Hair follicular keratinocyte (primary cell): Measurements from ENCODE around the gene SF1. TPM values are rescaled to one million over a fixed set of nuclear protein-coding genes. Genes with fewer than 3 reads are reported as not detected.

Experiments
- total RNA-seq: library from RNA; depleted of rRNA; stranded (reverse); fragments of >200 nt; gene quantifications from 2 replicates; pipeline ENCODE4 v1.2.3, GENCODE V29; 2015

Gene SF1
- 89.7 and 155 TPM in 2 replicates for total RNA-seq

GRCh38 chr11:64778473-64779298, at the start of gene SF1:
Gene SF1 (minus strand): TSS chr11:64778542. CDS start chr11:64778392, 150 bp downstream.

DNA sequence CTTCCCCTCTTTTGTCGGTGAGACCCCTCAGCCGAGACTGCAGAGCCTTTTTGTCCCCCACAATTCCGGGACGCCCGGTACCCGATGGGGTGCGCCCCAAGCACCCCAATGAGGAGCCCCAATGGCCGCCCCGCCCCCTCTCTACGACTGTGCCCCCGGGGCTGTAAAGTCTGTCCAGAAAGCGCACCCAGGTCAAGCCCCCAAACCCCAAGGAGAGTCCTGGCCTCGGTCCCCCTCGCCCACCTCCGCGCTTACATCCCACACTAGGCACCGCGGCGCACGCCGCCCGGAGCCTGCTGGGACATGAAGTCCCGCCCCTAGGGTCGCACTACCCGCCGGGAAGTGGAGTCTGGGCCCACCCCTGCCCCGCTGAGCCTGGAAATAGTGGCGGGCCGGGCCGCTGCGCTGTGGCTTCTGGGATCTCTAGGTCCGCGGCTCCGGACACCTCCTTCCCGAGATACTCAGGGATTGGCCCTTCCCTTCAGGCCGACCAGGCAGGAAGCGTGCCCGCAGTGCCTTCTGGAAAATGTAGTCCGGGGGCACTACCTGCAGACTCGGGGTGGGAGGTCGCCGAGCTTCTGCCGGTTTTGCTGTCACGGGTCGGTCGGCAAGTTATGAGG, 32.0 kb upstream of the SF1 start, which contains the start of gene MEN1:
TSS of gene MEN1 (minus strand) at position 281 of the 620 bp plus-strand sequence. CDS start 442 bp downstream, outside the sequence.

GRCh38 chr11:64803158-64803845, 25.0 kb upstream of the SF1 start, which contains the start of gene MAP4K2:
Gene MAP4K2 (minus strand): TSS chr11:64803214. CDS start chr11:64803149, 65 bp downstream.

DNA sequence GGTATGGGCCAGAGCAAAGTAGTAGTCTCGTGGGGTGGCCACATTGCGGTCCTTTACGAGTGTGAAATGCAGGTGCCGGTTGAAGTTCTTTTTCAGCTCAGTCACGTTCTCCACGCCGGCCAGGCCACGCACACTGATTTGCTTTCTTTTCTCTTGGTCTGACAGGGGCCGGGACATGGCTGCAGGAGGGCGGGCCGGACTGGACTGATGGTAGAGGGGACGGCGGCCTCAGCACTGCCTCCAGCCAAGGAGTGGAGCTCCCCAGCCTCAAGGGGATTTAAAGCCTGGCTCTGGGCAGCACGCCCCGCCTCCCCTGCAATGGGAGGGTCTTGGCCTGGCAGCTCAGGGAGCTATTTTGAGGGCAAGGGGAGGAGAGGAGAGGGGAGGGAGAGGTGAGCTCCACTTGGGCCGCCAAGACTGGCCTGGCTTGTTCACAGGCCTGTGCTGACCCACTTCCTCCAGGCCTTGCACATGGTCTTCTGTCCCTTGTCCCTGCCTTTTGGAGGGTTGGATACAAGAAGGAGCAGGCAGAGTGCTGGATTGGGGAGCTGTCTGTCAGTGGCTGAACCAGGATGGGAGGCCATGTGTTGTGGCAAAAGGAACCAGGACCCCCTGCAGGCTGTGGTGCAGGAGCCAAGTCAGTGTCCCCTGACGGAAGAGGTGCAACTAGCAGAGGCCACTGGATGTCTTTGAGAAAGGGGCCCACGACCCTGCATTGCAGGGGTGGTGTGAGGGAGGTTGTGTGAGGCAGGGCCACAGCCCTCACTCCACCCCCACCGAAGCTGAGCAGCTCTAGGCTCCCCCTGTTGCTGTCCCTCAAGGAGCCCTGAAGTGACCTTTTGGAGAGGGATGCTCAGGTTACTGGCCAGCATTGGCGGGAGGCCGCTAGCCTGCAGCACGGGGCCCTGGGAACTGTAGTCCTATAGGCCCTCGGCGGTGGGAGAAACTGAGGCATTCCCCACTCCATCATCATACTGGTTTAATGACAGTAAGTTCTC, 18.3 kb downstream of the SF1 start, which contains the start of gene PYGM:
TSS of gene PYGM (minus strand) at position 253 of the 998 bp plus-strand sequence. CDS start at position 177, 76 bp downstream.

DNA sequence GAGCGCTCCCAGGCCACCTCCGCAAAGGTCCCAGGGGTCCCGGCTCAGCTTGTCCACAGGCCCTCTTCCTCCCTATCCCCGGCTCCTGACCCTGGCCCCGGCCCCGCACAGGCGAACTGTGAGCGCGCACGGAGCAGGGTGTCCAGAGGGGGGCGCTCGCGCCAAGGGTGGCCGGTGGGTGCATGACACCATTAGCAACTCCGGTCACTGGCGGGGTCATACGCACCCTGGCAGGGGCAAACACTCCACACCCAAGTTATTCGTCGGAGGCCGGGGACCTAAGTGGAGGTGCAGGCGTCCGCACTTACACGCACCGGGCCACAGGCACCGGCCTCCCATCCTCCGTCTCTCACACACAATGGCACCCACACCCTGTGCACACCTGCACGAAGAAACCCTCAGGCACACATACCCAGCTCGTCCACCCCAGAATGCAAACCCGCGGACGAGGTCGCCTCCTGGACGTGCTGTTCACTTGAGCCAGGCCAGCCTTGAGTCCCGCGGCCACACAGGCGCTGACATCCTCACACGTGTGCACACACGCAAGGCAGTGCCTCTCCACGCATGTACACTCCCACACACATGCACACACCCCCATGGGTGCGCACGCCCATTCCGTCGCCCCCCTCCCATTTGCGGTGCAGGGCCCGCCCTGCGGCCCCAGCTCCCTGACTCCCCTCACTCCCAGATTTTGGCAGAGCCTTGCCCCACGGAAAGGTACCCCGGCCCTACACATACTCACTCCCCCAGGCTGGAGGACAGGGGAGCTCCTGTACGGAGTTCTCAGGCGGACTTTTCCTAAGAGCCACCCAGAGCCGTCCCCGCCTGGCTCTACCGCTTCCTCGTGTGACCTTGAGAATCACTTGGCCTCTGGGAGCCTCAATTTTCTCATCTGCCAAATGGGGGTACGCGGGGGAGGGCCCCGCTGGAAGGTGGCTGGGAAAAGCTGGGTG, 34.5 kb downstream of the SF1 start, which contains the start of gene RASGRP2:
TSS of gene RASGRP2 (minus strand) at position 552 of the 953 bp plus-strand sequence. CDS start 1,276 bp downstream, outside the sequence.

DNA sequence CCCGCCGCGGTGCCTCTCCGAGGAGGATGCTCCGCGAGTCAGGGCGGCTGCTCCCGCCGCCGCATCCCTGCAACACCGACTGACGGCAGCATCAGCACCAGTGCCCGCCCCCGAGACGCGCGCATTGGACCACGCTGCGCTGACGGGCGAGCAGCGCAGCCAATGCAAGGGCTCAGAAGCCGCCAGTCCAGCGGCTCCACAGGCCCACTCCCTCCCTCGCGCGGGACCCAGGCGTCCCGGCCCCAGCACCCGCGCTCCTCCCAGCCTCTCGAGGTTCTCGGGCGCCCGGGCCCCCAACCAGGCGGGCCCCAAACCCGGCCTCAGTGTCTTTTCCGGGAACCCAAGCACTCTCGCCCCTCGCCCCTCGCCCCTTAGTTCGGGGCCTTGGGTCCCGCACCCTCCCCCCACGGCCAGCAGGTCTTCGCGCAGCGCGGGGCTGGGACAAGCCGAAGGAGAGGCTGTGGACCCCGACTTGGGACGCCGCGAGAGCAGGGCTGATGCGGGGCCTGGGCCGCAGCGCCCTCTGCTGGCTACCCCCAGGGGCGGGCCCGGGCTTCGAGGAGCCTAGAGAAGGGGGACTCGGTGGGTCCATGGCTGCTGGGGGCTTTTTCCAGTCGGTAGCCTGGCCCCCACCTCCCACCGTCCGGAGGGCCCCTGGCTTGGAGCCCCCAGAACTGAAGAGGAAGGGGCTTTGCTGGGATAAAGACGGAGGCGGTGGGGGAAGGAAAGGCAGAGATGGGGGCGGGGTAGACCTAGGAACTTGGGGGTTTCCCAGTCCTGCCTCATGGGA, 55.0 kb downstream of the SF1 start, which contains the start of gene NRXN2:
TSS of gene NRXN2 (minus strand) at position 81 of the 790 bp plus-strand sequence. CDS start 9,498 bp downstream, outside the sequence.

Other genes starting within 250 kb of the SF1 start
- under 0.01 and 0.27 TPM in 2 replicates for gene SLC22A11, start 222.6 kb downstream of the SF1 start, total RNA-seq
- not detected in 2 replicates for gene SLC22A12, start 187.3 kb downstream of the SF1 start, total RNA-seq
- gene NRXN2, start 55.3 kb downstream of the SF1 start, total RNA-seq: 0.04 TPM in 1 of 2 replicates, not detected in the other
- 2.1 TPM in 1 of 2 replicates, not detected in the other for gene RASGRP2, start 34.4 kb downstream of the SF1 start, total RNA-seq
- gene PYGM, start 18.6 kb downstream of the SF1 start, total RNA-seq: 0.08 TPM in 1 of 2 replicates, not detected in the other
- 18.7 and 21.4 TPM in 2 replicates for gene MAP4K2, start 24.7 kb upstream of the SF1 start, total RNA-seq
- gene MEN1, start 32.0 kb upstream of the SF1 start, total RNA-seq: 16.7 and 20.0 TPM in 2 replicates
- 3.8 and 8.1 TPM in 2 replicates for gene CDC42BPG, start 66.1 kb upstream of the SF1 start, total RNA-seq
- 92.0 and 131 TPM in 2 replicates for gene EHD1, start 100.1 kb upstream of the SF1 start, total RNA-seq
- 16.2 and 18.5 TPM in 2 replicates for gene ATG2A, start 138.7 kb upstream of the SF1 start, total RNA-seq
- gene PPP2R5B, start 146.1 kb upstream of the SF1 start, total RNA-seq: 16.4 and 28.7 TPM in 2 replicates
- gene GPHA2, start 157.4 kb upstream of the SF1 start, total RNA-seq: not detected in 2 replicates
- gene MAJIN, start 193.6 kb upstream of the SF1 start, total RNA-seq: not detected in 2 replicates
- gene BATF2, start 218.4 kb upstream of the SF1 start, total RNA-seq: 0.19 and 0.31 TPM in 2 replicates
- gene ARL2, start 235.6 kb upstream of the SF1 start, total RNA-seq: 157 and 167 TPM in 2 replicates
- 18.7 and 21.1 TPM in 2 replicates for gene SNX15, start 248.9 kb upstream of the SF1 start, total RNA-seq